GM23248 (cell line): Measurements from ENCODE around the gene SIAH2.

Source experiments
- EZH2 ChIP-seq: fragments of 200-600 bp; sonication (generic); IDR thresholded peaks from 2 replicates; pipeline ENCODE4 v1.6.1; 2018; ENCODE audit warnings: antibody characterized with exemption, mild to moderate bottlenecking; ENCODE audit not compliant: insufficient read depth, poor library complexity, severe bottlenecking
- EZH2phosphoT487 ChIP-seq: fragments of 200-600 bp; sonication (generic); IDR thresholded peaks from 2 replicates; pipeline ENCODE4 v1.6.1; 2018; ENCODE audit warnings: antibody characterized with exemption, moderate library complexity, mild to moderate bottlenecking, low read depth; ENCODE audit not compliant: insufficient read depth

DNA sequence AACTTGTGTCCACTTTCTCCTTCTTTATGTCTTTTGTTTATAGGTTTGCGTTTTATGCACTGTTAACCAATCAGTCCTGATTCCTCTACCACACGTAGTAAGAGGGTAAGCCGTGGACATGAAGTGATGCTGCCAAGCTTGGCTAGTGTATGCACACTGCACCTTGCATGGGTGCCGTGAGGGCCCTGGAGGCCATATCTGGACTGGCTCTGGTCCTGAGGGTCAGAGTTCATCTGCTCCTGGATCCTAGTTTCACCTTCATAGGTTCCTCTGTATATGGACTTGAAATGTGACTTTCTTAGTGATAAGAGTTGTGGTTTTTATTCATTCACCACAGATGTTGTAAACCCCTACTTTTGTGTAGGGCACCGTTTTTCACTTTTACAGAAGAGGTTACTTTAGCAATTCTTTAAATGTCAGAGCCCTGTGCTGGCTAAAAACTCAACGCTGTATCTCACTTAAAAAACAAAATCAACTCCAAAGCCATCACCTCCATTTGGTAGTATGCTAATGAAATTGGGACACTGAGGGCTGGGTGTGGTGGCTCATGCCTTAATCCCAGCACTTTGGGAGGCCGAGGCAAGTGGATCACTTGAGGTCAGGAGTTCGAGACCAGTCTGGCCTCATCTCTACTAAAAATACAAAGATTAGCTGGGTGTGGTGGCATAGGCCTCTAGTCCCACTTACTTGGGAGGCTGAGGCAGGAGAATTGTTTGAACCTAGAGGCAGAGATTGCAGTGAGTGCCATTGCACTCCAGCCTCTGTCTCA lies 22.9 kb downstream of the SIAH2 start:
- no peak for TF ChIP-seq EZH2
- TF ChIP-seq EZH2phosphoT487: no peak
